K562 (cell line): ENCODE results near the gene PRR30. TPM values are rescaled to one million over a fixed set of nuclear protein-coding genes. Genes with fewer than 3 reads are reported as not detected.

ENCODE experiments used
- ARNT ChIP-seq, 2 experiments: fragments of 450-650 bp; IDR thresholded peaks; 2 replicates each; pipeline ENCODE4 v1.6.1; 2016; ENCODE audit warnings: mild to moderate bottlenecking in 1 of 2
- EP300 ChIP-seq: IDR thresholded peaks from 2 replicates; pipeline ENCODE4 v1.6.1; 2012; ENCODE audit warnings: low read length, improper control_type of control experiment
- EP400 ChIP-seq: fragments of 450-650 bp; IDR thresholded peaks from 2 replicates; pipeline ENCODE4 v1.6.1; 2017; ENCODE audit warnings: antibody characterized with exemption, mild to moderate bottlenecking, moderate library complexity
- ERF ChIP-seq: fragments of 450-650 bp; formaldehyde crosslinking; IDR thresholded peaks from 2 replicates; pipeline ENCODE4 v1.4.0; 2020; ENCODE audit warnings: mild to moderate bottlenecking, mixed read lengths
- MIER1 ChIP-seq: fragments of 450-650 bp; IDR thresholded peaks from 2 replicates; pipeline ENCODE4 v1.6.1; 2016; ENCODE audit warnings: antibody characterized with exemption, mild to moderate bottlenecking, low read depth
- MYC ChIP-seq, 2 experiments: fragments of 250-450 bp in 1 of 2; sonication (Bioruptor Pico) in 1 of 2; IDR thresholded peaks; 2 replicates each; pipeline versions ENCODE4 v1.5.1 to v1.6.1; 2012 to 2021; ENCODE audit warnings: low read depth in 2 of 2, borderline replicate concordance in 1 of 2, improper control_type of control experiment in 1 of 2, low read length in 1 of 2, mild to moderate bottlenecking in 1 of 2, moderate library complexity in 1 of 2
- NCOR1 ChIP-seq: fragments of 450-650 bp; IDR thresholded peaks from 2 replicates; pipeline ENCODE4 v1.6.1; 2016; ENCODE audit warnings: mild to moderate bottlenecking, moderate library complexity
- NR2C1 ChIP-seq, 2 experiments: fragments of 450-650 bp; IDR thresholded peaks; 2 replicates each; pipeline ENCODE4 v1.6.1; 2017; ENCODE audit warnings: mild to moderate bottlenecking in 2 of 2, antibody characterized with exemption in 1 of 2, inconsistent platforms in 1 of 2, missing compliant biosample characterization in 1 of 2, missing genetic modification characterization in 1 of 2
- NR4A1 ChIP-seq, 2 experiments: fragments of 250-450 bp in 1 of 2; fragments of 450-650 bp in 1 of 2; sonication (Bioruptor Pico) in 1 of 2; IDR thresholded peaks; 2 replicates each; pipeline versions ENCODE4 v1.4.0 to v1.6.1; 2016 to 2020; ENCODE audit warnings: mild to moderate bottlenecking in 2 of 2, missing compliant biosample characterization in 1 of 2, missing genetic modification characterization in 1 of 2, moderate library complexity in 1 of 2
- POLR2G ChIP-seq: fragments of 200-400 bp; formaldehyde crosslinking; IDR thresholded peaks from 2 replicates; pipeline ENCODE4 v1.6.1; 2017; ENCODE audit warnings: low read depth, mild to moderate bottlenecking, antibody characterized with exemption, low read length, moderate library complexity
- POLR2H ChIP-seq: IDR thresholded peaks from 2 replicates; pipeline ENCODE4 v1.6.1; 2016; ENCODE audit warnings: missing genetic modification characterization, low read depth, mild to moderate bottlenecking, control low read depth, missing compliant biosample characterization, moderate library complexity
- TARDBP ChIP-seq: fragments of 450-650 bp; IDR thresholded peaks from 2 replicates; pipeline ENCODE4 v1.6.1; 2016
- TBP ChIP-seq: optimal IDR thresholded peaks from 2 replicates; pipeline ENCODE3; 2011; ENCODE audit warnings: low read depth, low read length, improper control_type of control experiment
- ZNF124 ChIP-seq: sonication (generic); formaldehyde crosslinking; IDR thresholded peaks from 2 replicates; pipeline ENCODE4 v1.8.1; 2022; ENCODE audit warnings: missing genetic modification reagents
- ZNF384 ChIP-seq: IDR thresholded peaks from 2 replicates; pipeline ENCODE4 v1.6.1; 2012; ENCODE audit warnings: low read depth, low read length, improper control_type of control experiment
- polyA plus RNA-seq, 8 experiments: library from polyadenylated mRNA; depleted of rRNA in 4 of 8; stranded (reverse) in 5 of 8; unstranded in 3 of 8; fragments of >200 nt; fragmentation: Nextera tagmentation in 2 of 8; fragmentation: Illumina TruSeq in 1 of 8; extraction: Ambion mirVana in 2 of 8; extraction: Trizol in 1 of 8; gene quantifications; 2 replicates each; pipeline versions ENCODE4 v1.2.1 to v1.2.3, GENCODE V29; 2011 to 2014; ENCODE audit warnings: inconsistent platforms in 1 of 8, missing spikeins in 1 of 8
- total RNA-seq, 7 experiments: library from RNA; depleted of rRNA in 6 of 7; stranded (reverse); fragments of >200 nt in 6 of 7; fragmentation: Illumina TruSeq in 2 of 7; extraction: Trizol in 2 of 7; gene quantifications; 2 replicates each; pipeline versions ENCODE4 v1.2.1 to v1.2.3, GENCODE V29; 2011 to 2021; ENCODE audit warnings: low replicate concordance in 1 of 7
- TF ChIP-seq, protein P1 (sequence below), 2 experiments: fragments of 450-650 bp; IDR thresholded peaks; 2 replicates each; pipeline ENCODE4 v1.6.1; 2018; ENCODE audit warnings: mild to moderate bottlenecking in 2 of 2, low read depth in 1 of 2; ENCODE audit not compliant: partially characterized antibody in 2 of 2
- TF ChIP-seq, protein P2 (sequence below): sonication (generic); formaldehyde crosslinking; IDR thresholded peaks from 2 replicates; pipeline ENCODE4 v1.8.1; 2023; ENCODE audit warnings: mild to moderate bottlenecking, missing genetic modification reagents
- TF ChIP-seq, protein P3 (sequence below), 2 experiments: fragments of 450-650 bp; IDR thresholded peaks; 2 replicates each; pipeline ENCODE4 v1.6.1; 2016

PRR30 gene
- total and polyA plus RNA-seq, 9 of the 15 experiments (the other 6 are each of a cell fraction or from before 2014, with no cell fraction given) = not detected

DNA sequence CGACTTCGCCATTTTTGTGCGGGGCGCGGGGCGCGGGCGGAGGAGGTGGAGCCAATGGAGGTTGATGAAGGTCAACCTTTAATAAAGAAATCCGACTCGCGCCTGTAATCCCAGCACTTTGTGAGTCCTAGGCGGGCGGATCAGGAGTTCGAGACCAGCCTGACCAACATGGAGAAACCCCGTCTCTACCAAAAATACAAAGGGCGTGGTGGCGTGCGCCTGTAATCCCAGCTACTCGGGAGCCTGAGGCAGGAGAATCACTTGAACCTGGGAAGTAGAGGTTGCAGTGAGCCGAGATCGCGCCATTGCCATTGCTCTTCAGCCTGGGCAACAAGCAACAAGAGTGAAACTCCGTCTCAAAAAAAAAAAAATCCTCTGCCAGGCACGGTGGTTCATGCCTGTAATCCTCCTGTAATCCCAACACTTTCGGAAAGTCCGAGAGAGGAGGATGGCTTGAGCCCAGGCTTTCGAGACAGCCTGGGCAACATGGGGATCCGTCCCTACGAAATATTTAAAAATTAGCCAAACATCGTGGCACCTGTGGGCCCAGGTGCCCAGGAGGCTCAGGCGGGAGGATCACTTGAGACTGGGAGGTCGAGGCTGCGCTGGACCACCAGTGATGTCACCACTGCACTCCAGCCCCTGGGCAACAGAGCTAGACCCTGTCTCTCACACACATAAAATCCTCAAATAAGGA, 4.3 kb downstream of the PRR30 start (continued):
- TF ChIP-seq, protein P1, sequence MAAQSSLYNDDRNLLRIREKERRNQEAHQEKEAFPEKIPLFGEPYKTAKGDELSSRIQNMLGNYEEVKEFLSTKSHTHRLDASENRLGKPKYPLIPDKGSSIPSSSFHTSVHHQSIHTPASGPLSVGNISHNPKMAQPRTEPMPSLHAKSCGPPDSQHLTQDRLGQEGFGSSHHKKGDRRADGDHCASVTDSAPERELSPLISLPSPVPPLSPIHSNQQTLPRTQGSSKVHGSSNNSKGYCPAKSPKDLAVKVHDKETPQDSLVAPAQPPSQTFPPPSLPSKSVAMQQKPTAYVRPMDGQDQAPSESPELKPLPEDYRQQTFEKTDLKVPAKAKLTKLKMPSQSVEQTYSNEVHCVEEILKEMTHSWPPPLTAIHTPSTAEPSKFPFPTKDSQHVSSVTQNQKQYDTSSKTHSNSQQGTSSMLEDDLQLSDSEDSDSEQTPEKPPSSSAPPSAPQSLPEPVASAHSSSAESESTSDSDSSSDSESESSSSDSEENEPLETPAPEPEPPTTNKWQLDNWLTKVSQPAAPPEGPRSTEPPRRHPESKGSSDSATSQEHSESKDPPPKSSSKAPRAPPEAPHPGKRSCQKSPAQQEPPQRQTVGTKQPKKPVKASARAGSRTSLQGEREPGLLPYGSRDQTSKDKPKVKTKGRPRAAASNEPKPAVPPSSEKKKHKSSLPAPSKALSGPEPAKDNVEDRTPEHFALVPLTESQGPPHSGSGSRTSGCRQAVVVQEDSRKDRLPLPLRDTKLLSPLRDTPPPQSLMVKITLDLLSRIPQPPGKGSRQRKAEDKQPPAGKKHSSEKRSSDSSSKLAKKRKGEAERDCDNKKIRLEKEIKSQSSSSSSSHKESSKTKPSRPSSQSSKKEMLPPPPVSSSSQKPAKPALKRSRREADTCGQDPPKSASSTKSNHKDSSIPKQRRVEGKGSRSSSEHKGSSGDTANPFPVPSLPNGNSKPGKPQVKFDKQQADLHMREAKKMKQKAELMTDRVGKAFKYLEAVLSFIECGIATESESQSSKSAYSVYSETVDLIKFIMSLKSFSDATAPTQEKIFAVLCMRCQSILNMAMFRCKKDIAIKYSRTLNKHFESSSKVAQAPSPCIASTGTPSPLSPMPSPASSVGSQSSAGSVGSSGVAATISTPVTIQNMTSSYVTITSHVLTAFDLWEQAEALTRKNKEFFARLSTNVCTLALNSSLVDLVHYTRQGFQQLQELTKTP (IDR thresholded peaks at IDR 0.05; ENCODE audit: low read depth in 1 of 2, partially characterized antibody in 2 of 2) = no peak
- TF ChIP-seq ARNT (IDR thresholded peaks at IDR 0.05) (0 out of 4 replicates have a peak, but pooled peaks of 1 of the 2 experiments have one; percentile 56), NR2C1 (IDR thresholded peaks at IDR 0.05) (peak; percentile 56), NR2C1 (tag; IDR thresholded peaks at IDR 0.05) (peak; percentile 84), ZNF384 (no peak), TARDBP (no peak), POLR2G (peak; percentile 3; the same call in 1 of the 2 replicates), ERF (CRISPR knock-in tag) (no peak), NCOR1 (0 out of 2 replicates have a peak, but pooled peaks have one; percentile 75), POLR2H (no peak), MIER1 (peak; percentile 56; the same call in 1 of the 2 replicates), NR4A1 (CRISPR knock-in tag; IDR thresholded peaks at IDR 0.05) (no peak), NR4A1 (tag; IDR thresholded peaks at IDR 0.05) (peak; percentile 39; the same call in 1 of the 2 replicates), ZNF124 (CRISPR knock-in tag) (no peak), EP400 (0 out of 2 replicates have a peak, but pooled peaks have one; percentile 26), EP300 (no peak), TBP (no peak), MYC (IDR thresholded peaks at IDR 0.05; ENCODE audit: low read depth, low read length) (no peak), MYC (CRISPR knock-in tag; IDR thresholded peaks at IDR 0.05; ENCODE audit: borderline replicate concordance, low read depth) (no peak)
- TF ChIP-seq, protein P2, sequence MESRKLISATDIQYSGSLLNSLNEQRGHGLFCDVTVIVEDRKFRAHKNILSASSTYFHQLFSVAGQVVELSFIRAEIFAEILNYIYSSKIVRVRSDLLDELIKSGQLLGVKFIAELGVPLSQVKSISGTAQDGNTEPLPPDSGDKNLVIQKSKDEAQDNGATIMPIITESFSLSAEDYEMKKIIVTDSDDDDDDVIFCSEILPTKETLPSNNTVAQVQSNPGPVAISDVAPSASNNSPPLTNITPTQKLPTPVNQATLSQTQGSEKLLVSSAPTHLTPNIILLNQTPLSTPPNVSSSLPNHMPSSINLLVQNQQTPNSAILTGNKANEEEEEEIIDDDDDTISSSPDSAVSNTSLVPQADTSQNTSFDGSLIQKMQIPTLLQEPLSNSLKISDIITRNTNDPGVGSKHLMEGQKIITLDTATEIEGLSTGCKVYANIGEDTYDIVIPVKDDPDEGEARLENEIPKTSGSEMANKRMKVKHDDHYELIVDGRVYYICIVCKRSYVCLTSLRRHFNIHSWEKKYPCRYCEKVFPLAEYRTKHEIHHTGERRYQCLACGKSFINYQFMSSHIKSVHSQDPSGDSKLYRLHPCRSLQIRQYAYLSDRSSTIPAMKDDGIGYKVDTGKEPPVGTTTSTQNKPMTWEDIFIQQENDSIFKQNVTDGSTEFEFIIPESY (CRISPR knock-in tag) = peak; percentile 54; the same call in 1 of the 2 replicates
- TF ChIP-seq, protein P3, sequence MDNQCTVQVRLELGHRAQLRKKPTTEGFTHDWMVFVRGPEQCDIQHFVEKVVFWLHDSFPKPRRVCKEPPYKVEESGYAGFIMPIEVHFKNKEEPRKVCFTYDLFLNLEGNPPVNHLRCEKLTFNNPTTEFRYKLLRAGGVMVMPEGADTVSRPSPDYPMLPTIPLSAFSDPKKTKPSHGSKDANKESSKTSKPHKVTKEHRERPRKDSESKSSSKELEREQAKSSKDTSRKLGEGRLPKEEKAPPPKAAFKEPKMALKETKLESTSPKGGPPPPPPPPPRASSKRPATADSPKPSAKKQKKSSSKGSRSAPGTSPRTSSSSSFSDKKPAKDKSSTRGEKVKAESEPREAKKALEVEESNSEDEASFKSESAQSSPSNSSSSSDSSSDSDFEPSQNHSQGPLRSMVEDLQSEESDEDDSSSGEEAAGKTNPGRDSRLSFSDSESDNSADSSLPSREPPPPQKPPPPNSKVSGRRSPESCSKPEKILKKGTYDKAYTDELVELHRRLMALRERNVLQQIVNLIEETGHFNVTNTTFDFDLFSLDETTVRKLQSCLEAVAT (IDR thresholded peaks at IDR 0.05) = peak in 1 of 2 experiments; percentile 85; a peak in 2 of 4 replicates
